ENCODE measurements around the gene LRMDA.

Gene LRMDA

DNA sequence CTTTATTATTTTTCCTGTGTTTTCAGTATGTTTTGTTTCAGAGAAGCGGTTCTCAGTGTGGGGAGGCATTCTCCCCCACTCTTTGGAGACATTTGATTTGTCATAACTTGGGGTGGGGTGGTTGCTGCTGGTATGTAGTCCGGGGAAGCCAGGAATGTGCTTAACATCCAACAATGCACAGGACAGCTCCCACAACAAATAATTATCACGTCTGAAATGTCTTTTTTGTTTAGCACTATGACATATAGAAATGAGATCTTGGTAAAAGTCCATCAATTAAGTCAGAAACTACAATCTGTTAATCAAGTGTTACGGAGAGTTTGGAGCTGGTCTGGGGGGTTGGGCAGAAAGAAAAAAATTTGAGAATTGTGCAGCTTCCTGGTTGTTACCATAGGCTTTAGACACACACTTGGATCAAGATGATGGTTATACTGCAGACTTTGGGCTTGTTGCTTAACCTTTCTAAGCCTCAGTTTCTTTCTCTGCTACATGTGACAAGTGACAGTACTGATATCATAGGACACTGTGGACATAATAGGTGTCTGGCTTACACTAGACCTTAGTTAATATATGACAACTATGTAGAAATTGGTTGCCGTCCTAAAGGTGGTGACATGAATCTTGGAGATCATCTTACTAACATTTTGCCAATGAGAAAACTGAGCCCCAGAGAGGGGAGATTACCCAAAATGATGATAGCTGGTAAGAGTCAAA, 113.7 kb downstream of the LRMDA start:
- no peaks in the 10 kb centered on the region for H3K9me3 ChIP-seq (ENCODE audit: insufficient read depth, low read depth, low read length)
- no peak overlapping the region for H3K4me2 ChIP-seq (ENCODE audit: low read depth, low read length, poor library complexity, severe bottlenecking)
- peaks cover 15% of the 10 kb centered on the region for H3F3A ChIP-seq (ENCODE audit: low read depth)
- H3K27me3 ChIP-seq (ENCODE audit: insufficient read depth, low read length, poor library complexity, severe bottlenecking), result no peaks in the 10 kb centered on the region
- no peaks in the 10 kb centered on the region for H3K9me2 ChIP-seq (replicated peaks; ENCODE audit: low read depth, low read length)
- no peak overlapping the region for H3K9ac ChIP-seq (ENCODE audit: low read depth, low read length, poor library complexity, severe bottlenecking)
- H4K20me1 ChIP-seq (ENCODE audit: insufficient read depth, low read length, poor library complexity, severe bottlenecking), result no peaks in the 10 kb centered on the region
- H3K4me3 ChIP-seq (ENCODE audit: low read length, poor library complexity, severe bottlenecking), result no peak overlapping the region
- no peaks in the 10 kb centered on the region for H3K36me3 ChIP-seq (ENCODE audit: insufficient read depth, low read length)
- TF ChIP-seq, protein P1, sequence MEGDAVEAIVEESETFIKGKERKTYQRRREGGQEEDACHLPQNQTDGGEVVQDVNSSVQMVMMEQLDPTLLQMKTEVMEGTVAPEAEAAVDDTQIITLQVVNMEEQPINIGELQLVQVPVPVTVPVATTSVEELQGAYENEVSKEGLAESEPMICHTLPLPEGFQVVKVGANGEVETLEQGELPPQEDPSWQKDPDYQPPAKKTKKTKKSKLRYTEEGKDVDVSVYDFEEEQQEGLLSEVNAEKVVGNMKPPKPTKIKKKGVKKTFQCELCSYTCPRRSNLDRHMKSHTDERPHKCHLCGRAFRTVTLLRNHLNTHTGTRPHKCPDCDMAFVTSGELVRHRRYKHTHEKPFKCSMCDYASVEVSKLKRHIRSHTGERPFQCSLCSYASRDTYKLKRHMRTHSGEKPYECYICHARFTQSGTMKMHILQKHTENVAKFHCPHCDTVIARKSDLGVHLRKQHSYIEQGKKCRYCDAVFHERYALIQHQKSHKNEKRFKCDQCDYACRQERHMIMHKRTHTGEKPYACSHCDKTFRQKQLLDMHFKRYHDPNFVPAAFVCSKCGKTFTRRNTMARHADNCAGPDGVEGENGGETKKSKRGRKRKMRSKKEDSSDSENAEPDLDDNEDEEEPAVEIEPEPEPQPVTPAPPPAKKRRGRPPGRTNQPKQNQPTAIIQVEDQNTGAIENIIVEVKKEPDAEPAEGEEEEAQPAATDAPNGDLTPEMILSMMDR (conservative IDR thresholded peaks at IDR 0.05; ENCODE audit: low read length), result no peak
- TF ChIP-seq EZH2phosphoT487 (IDR thresholded peaks at IDR 0.05; ENCODE audit: borderline replicate concordance), result no peak
- H3K79me2 ChIP-seq (ENCODE audit: insufficient read depth, low read length), result no peaks in the 10 kb centered on the region
- H3K4me1 ChIP-seq (ENCODE audit: insufficient read depth, low read length, poor library complexity, severe bottlenecking), result peaks cover 52% of the 10 kb centered on the region
- H2AFZ ChIP-seq (ENCODE audit: low read length), result no peak overlapping the region; the same call in 1 of the 2 replicates

DNA sequence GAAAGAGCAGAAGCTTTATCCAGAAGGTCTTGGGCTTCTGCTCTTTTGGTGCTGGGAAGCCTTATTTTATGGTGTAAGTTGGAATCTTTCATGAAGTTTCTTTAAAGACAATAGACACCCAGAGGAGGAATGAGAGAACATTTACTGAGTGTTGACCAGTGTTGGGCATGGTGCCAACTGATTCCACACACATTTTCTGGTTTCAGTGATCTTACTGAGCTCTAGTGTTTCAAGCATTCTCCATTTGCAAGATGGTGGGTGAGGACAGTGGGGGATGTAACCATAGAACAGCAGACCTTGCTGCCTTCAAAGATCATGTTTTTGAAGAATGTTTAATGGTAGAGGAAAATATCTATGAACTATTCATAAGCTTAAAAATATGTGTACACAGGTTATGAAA, 114.6 kb downstream of the LRMDA start:
- H2AFZ ChIP-seq (ENCODE audit: low read length), result no peak overlapping the region
- H3K79me2 ChIP-seq (ENCODE audit: insufficient read depth, low read length), result no peaks in the 10 kb centered on the region
- H3K9me2 ChIP-seq (replicated peaks; ENCODE audit: low read depth, low read length), result no peaks in the 10 kb centered on the region
- no peak overlapping the region for H3K4me2 ChIP-seq (ENCODE audit: low read depth, low read length, poor library complexity, severe bottlenecking)
- no peaks in the 10 kb centered on the region for H3K9me3 ChIP-seq (ENCODE audit: insufficient read depth, low read depth, low read length)
- no peaks in the 10 kb centered on the region for H4K20me1 ChIP-seq (ENCODE audit: insufficient read depth, low read length, poor library complexity, severe bottlenecking)
- TF ChIP-seq EZH2phosphoT487 (IDR thresholded peaks at IDR 0.05; ENCODE audit: borderline replicate concordance), result no peak
- TF ChIP-seq, protein P1 (conservative IDR thresholded peaks at IDR 0.05; ENCODE audit: low read length), result no peak
- H3K36me3 ChIP-seq (ENCODE audit: insufficient read depth, low read length), result no peaks in the 10 kb centered on the region
- peaks cover 15% of the 10 kb centered on the region for H3F3A ChIP-seq (ENCODE audit: low read depth)
- no peak overlapping the region for H3K9ac ChIP-seq (ENCODE audit: low read depth, low read length, poor library complexity, severe bottlenecking)
- H3K4me1 ChIP-seq (ENCODE audit: insufficient read depth, low read length, poor library complexity, severe bottlenecking), result peaks cover 52% of the 10 kb centered on the region
- H3K4me3 ChIP-seq (ENCODE audit: low read length, poor library complexity, severe bottlenecking), result no peak overlapping the region
- no peaks in the 10 kb centered on the region for H3K27me3 ChIP-seq (ENCODE audit: insufficient read depth, low read length, poor library complexity, severe bottlenecking)

DNA sequence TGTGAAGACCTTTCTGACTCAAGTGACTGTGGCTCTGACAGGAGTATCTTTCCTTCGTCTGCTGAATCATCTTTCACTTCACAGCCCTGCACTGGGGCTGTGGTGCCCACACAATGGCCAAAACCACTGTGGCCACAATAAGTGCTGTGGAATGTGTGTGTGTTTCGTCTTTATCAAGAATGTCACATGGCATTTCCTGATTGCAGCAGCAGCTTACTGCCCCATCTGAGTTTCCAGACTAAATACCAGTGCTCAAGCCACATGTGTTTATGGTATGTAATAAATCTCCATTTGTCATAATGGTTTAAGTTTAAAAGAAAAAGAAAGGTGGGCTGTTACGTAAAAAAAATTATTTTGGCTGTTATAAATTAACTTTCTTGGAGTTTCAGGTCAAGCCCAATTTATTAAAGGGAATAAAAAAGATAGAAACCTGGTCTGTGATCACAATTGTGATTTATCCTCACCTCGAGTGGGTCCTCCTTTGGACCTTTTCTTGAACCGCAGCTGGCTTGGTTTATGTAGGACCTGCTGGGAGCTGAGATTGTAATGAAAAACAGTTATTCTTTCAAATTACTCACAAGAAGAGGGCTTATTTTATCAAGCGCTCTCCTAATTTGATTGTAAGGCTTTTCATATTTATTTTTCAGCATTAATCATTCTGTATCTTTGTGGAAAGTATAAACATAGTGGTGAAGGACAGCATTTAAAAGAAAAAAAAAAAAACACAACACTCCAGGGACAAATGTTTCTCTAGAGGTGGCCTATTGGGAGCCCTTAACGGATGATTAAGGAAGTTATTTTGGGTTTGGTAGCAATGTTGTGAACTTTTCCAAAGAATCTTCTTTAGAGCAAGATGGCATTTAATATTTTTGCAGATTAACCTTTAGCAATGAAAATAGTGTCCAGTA, 116.2 kb downstream of the LRMDA start:
- Histone ChIP-seq H3K79me2 (ENCODE audit: insufficient read depth, low read length) (no peaks in the 10 kb centered on the region), H3K9me3 (ENCODE audit: insufficient read depth, low read depth, low read length) (peaks cover 10% of the 10 kb centered on the region; the same call in 1 of the 2 replicates), H3K4me1 (ENCODE audit: insufficient read depth, low read length, poor library complexity, severe bottlenecking) (peaks cover 52% of the 10 kb centered on the region), H3K9ac (ENCODE audit: low read depth, low read length, poor library complexity, severe bottlenecking) (peak overlapping the region; percentile 17), H3K4me2 (ENCODE audit: low read depth, low read length, poor library complexity, severe bottlenecking) (peak overlapping the region; percentile 72), H3K4me3 (ENCODE audit: low read length, poor library complexity, severe bottlenecking) (peak overlapping the region; percentile 58), H3K27me3 (ENCODE audit: insufficient read depth, low read length, poor library complexity, severe bottlenecking) (no peaks in the 10 kb centered on the region), H4K20me1 (ENCODE audit: insufficient read depth, low read length, poor library complexity, severe bottlenecking) (no peaks in the 10 kb centered on the region), H2AFZ (ENCODE audit: low read length) (no peak overlapping the region), H3K36me3 (ENCODE audit: insufficient read depth, low read length) (no peaks in the 10 kb centered on the region), H3F3A (ENCODE audit: low read depth) (peaks cover 15% of the 10 kb centered on the region), H3K9me2 (replicated peaks; ENCODE audit: low read depth, low read length) (no peaks in the 10 kb centered on the region)
- TF ChIP-seq, protein P1 (conservative IDR thresholded peaks at IDR 0.05; ENCODE audit: low read length), result no peak
- TF ChIP-seq EZH2phosphoT487 (IDR thresholded peaks at IDR 0.05; ENCODE audit: borderline replicate concordance), result no peak

Measured in Loucy (cell line).